BE2C (cell line): Measurements from ENCODE around the gene ZBTB16.

Source experiments
- DNase-seq: peaks from one replicate; pipeline ENCODE4 v3.0.0-alpha.2; 2020
- H3K27me3 ChIP-seq: fragments of 250-450 bp; sonication (Bioruptor Pico); 2 replicates; pipeline ENCODE4 v1.5.1; 2020; ENCODE audit warnings: mild to moderate bottlenecking
- H3K36me3 ChIP-seq: fragments of 250-450 bp; sonication (Bioruptor Pico); 2 replicates; pipeline ENCODE4 v1.5.1; 2020; ENCODE audit warnings: mild to moderate bottlenecking
- H3K4me1 ChIP-seq: fragments of 250-450 bp; sonication (Bioruptor Pico); 2 replicates; pipeline ENCODE4 v1.5.1; 2020
- H3K4me3 ChIP-seq: 2 replicates; pipeline ENCODE4 v1.5.1; 2011; ENCODE audit warnings: low read depth, low read length
- H3K9me3 ChIP-seq: fragments of 250-450 bp; sonication (Bioruptor Pico); 2 replicates; pipeline ENCODE4 v1.5.1; 2020
- CTCF ChIP-seq: IDR thresholded peaks from 2 replicates; pipeline ENCODE4 v1.5.1; 2012; ENCODE audit warnings: mild to moderate bottlenecking, low read depth, low read length

The ZBTB16 gene

GRCh38 chr11:114171257-114172054, 111.9 kb downstream of the ZBTB16 start:
- no peak overlapping the region for H3K4me3 ChIP-seq
- H3K36me3 ChIP-seq: no peaks in the 10 kb centered on the region
- peaks cover 24% of the 10 kb centered on the region for H3K27me3 ChIP-seq
- DNase-seq: no peak
- H3K9me3 ChIP-seq: no peaks in the 10 kb centered on the region
- TF ChIP-seq CTCF: no peak
- H3K4me1 ChIP-seq: peaks cover 4% of the 10 kb centered on the region; the same call in 1 of the 2 replicates

DNA sequence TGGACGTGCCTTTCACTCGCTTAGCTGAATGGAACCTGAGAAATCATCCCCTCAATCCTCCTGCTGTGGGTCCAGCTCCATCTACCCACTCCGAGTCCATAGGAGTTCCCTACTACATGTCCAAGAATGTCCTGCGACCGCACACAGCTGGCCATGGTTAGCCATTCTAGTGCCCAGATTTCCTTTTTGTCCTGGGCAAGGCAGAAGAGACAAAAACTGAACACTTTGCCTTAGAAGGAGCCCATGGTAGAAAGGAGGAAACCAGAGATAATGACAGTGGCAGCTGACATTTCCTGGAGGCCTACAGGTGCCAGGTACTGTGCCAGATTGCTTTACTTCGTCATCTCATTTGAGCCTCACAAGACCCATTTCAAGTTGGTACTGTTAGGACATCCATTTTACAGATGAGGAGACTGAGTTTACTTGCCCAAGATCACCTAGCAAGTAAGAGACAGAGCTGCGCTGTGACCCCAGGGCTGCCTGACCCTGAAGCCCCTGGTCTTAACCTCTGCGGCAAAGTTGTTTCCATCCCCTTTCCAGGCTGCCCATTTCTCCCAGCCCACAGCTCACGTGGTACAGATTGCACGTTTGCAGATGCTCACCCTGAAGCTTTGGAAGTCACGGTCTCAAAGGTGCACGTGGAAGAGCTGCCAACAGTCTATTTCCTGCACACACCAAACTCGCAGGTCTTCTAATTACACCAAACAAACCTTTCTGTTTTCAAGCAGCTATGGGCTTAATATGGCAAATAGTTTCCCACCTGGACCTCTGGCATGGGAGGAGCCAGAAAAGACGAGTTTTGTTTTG, 112.7 kb downstream of the ZBTB16 start:
- DNase-seq: no peak
- peaks cover 26% of the 10 kb centered on the region for H3K27me3 ChIP-seq
- no peaks in the 10 kb centered on the region for H3K36me3 ChIP-seq
- no peaks in the 10 kb centered on the region for H3K4me1 ChIP-seq
- H3K4me3 ChIP-seq: no peak overlapping the region
- no peak for TF ChIP-seq CTCF
- H3K9me3 ChIP-seq: no peaks in the 10 kb centered on the region

DNA sequence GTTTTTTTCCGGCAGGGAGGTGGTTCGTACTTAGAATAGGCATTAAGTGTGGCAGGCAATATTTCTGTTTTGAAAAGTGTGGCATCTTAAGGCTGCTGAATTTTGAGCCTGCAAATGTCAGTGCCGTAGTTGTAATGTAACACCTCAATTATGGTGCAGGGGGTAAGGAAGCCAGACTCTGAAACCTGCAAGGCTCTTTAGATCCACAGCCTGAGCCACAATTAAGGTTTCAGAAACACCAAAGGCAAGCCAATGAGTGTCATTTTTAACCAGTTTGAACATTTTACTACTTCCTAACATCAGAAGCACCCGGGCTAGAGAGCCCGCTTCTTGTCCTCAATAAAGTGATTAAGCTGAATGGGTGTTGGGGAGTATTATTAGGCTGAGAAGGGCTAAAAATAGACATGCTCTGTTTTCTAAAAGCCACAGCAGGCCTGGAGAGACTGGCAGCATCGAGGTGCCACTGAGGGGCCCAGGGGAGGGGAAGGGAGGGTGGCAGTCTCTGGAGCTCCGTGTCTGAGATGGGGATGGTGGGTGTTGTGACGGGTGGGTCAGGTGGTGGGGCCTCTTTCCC, 113.4 kb downstream of the ZBTB16 start:
- peaks cover 29% of the 10 kb centered on the region for H3K27me3 ChIP-seq

DNA sequence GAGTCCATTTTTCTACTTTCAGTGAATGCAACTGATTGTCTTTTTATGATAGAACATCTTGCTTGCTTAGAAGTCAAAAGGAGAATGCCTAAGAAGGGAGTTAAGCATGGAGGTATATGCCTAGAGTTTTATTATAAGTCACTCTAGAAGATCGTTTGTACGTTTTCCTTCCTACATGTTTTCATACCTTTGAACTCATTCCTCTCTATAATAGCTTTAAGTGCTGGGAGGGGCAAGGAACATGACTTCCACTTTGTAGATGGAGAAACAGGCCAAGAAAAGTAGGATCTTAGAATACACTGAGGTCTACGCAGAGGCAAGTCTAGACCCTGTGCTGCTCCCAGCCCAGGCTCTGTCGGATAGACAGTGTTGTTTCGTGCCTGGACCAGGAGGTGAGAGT, 114.3 kb downstream of the ZBTB16 start:
- Histone ChIP-seq H3K4me3 (no peak overlapping the region), H3K27me3 (peaks cover 27% of the 10 kb centered on the region), H3K4me1 (no peaks in the 10 kb centered on the region), H3K9me3 (no peaks in the 10 kb centered on the region), H3K36me3 (no peaks in the 10 kb centered on the region)
- TF ChIP-seq CTCF: no peak
- no peak for DNase-seq

More for the DNA sequence above, 113.4 kb downstream of the ZBTB16 start:
- no peak for DNase-seq
- H3K4me1 ChIP-seq: no peaks in the 10 kb centered on the region
- H3K36me3 ChIP-seq: no peaks in the 10 kb centered on the region
- no peak overlapping the region for H3K4me3 ChIP-seq
- TF ChIP-seq CTCF: no peak
- H3K9me3 ChIP-seq: no peaks in the 10 kb centered on the region

DNA sequence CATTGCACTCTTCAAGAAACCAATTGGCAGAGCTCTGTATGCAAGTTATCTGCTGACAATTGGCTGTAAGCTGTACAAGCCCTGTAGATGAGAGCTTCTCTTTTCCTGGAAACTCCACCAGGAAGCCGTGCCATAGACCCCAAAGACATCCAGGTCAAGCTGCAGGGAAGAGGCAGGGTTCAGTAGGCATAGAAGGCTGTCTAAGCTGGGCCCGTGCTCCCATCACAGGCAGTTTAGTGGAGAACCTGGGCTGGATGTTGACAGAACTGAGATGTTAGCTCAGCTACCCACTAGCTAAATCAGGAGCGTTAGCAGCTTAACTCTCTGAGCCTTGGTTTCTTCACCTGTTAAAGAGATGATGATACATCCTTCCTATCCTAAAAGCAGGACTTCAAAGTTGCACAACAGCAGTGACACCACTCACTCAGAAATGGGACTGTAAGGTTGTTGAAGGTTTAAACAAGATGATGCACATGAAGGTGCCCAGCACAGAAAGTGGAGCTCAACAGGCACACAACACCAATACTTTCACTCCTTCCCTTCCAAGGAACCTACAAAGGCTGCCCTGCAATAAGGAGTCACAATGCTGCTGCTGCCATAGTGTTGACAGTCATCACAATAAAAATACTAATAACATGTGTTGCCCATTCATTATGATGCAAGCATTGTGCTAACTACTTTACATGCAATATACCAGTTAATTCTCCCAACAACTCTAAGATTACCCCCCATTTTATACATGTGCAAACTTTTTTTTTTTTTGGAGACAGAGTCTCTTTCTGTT, 115.4 kb downstream of the ZBTB16 start:
- no peak for DNase-seq
- H3K9me3 ChIP-seq: no peaks in the 10 kb centered on the region
- no peak overlapping the region for H3K4me3 ChIP-seq
- H3K27me3 ChIP-seq: peaks cover 27% of the 10 kb centered on the region
- no peak for TF ChIP-seq CTCF
- no peaks in the 10 kb centered on the region for H3K36me3 ChIP-seq
- H3K4me1 ChIP-seq: no peaks in the 10 kb centered on the region
